Measurements from ENCODE around the gene DPP4.

GRCh38 chr2:162057426-162057825 is 16.6 kb downstream of the DPP4 start:
- TF ChIP-seq EP300 (conservative IDR thresholded peaks at IDR 0.05; ENCODE audit: poor library complexity, severe bottlenecking) = no peak
- no peak for TF ChIP-seq POLR2AphosphoS5 (IDR thresholded peaks at IDR 0.05)
- no peak for TF ChIP-seq EZH2 (IDR thresholded peaks at IDR 0.05; ENCODE audit: borderline replicate concordance, insufficient read depth, low read length, poor library complexity, severe bottlenecking)
- TF ChIP-seq CTCF (IDR thresholded peaks at IDR 0.05; ENCODE audit: poor library complexity, severe bottlenecking) = no peak
- no peak for TF ChIP-seq MXI1 (conservative IDR thresholded peaks at IDR 0.05; ENCODE audit: poor library complexity, severe bottlenecking)
- no peak for TF ChIP-seq TAF1 (IDR thresholded peaks at IDR 0.05; ENCODE audit: low read depth)
- no peak for TF ChIP-seq RAD21 (conservative IDR thresholded peaks at IDR 0.05)
- no peak for TF ChIP-seq REST (IDR thresholded peaks at IDR 0.05; ENCODE audit: borderline replicate concordance)
- TF ChIP-seq SMC3 (conservative IDR thresholded peaks at IDR 0.05; ENCODE audit: poor library complexity) = no peak

Measured in neural cell (in vitro differentiated cells).